Embryonic facial prominence (tissue), 1 donor: Measurements from ENCODE around the gene RABGGTA.

Experiments
- DNase-seq: peaks from one replicate; pipeline ENCODE4 v3.0.0-alpha.2; 2016; ENCODE audit errors: extremely low spot score

RABGGTA gene

GRCh38 chr14:24279301-24280186 lies 8.1 kb upstream of the RABGGTA start:
- no peak for DNase-seq

DNA sequence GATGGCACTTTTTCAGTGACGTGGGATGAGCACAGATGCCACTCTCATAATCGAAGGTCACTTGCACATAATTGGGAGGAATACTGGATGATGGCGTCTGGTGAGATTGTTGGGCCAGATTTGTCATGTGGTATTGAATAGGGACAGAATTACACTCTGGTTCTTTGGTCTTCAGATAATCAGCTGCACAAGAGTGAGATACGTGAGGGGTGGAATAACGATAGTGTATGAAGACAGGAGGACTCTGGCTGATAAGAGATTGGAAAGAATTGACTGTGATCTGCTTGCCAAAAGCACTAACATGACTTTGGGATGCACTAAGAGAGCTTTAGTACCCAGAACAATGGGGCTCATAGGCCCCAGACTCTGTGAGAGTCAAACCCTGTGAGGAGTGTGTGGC lies 7.0 kb upstream of the RABGGTA start:
- DNase-seq, result no peak

- DNase-seq, result no peak
Measured at GRCh38 chr14:24277606-24278321, 6.4 kb upstream of the RABGGTA start.

- DNase-seq, result no peak
Measured at GRCh38 chr14:24277071-24277470, 5.7 kb upstream of the RABGGTA start.

DNA sequence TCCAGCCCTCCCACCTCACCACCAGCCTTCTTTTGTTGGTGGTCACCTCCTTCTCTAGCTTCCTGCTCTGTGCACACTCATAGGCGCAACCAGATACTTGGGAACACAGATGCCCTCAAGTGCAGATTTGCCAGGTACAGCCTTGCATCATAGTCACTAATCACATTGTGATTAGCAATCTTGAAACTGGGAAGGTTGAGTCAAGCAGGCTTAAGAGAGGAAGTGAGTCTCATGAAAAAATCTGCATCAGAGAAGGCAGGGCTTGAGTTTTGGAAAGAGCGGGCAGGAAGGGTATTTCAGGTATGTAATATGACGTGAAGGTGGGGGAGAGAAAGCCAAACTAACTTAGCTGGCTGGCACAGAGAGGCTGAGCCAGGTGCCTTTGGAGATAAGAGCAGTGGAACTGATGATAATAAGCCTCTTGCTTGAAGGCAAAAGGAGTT lies 2.7 kb upstream of the RABGGTA start:
- no peak for DNase-seq

DNA sequence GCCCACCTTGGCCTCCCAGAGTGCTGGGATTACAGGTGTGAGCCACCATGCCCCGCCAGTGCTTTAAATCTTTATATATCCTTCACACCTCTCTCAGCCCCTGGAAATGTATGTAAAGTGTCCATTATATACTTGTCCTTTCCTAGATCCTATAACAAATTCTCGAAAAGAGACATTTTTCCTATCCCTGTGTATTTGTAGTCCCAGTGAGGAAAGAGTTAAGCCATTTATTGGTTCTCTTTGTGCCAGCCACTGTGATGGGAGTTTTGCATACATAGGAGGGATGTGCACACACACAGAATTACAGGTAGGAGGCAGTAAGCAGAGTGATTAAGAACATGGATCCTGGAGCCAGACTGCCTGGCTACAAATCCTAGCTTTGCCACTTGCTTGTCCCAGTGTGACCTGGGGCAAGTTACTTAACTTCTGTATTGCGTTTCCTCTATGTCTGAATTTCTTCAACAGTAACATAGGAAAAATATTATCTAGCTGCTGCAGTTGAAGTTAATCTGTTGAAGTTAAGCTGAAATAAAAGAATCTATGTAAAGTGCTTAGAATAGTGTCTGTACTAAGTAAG lies 2.1 kb upstream of the RABGGTA start:
- DNase-seq, result no peak

DNA sequence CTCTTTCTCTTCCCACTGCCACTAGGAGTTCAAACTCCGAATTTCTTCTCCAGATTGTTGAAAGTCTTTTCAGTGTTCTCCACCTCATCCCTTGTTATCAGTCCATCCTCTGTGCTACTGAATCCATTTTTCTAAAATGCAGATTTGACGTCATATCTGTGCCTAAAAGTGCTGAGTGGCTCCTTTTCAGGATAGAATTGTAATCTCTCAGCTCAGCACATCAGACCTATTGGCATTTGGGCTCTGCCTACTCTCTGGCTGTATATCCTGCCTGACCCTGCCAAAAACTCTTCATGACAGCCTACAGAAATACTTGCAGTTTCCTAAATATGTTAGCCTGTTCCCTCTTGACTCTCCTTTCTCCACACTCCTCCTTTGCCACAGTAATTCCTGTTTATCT lies 1.1 kb upstream of the RABGGTA start:
- no peak for DNase-seq

- no peak for DNase-seq
Measured at GRCh38 chr14:24271834-24272263, 452 bp upstream of the RABGGTA start.

- DNase-seq, result no peak
Measured at GRCh38 chr14:24270537-24271133, 762 bp downstream of the RABGGTA start.

DNA sequence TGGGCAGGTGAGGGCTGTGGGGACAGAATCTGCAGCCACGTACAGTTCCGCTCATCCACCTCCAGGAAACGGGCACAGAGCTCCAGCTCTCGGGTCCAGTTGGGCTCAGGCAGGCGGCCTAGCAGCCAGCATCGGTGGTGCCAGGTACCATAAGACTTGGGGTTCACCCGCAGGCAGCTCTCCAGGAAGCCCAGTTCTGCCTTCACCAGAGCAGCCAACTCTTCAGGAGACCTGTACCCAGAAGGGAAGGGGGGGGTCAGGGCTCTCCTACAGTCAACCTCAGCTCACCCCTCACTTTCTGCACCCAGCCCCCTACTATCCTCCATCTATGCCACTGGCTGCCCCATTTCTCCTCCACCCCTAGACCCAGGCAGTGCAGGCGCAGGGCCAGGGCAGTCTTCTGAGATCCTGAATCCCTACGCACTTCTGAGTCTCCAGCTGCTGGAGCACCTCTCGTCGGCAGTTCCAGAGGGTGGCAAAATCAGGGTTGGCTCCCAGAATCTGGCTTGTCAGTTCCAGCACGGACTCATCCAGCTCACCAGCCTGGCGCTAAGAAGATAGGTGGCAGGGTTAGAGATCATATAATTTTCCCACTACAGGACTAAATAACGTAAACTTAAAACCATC lies 1.4 kb downstream of the RABGGTA start:
- DNase-seq, result no peak

GRCh38 chr14:24269368-24269767 lies 2.0 kb downstream of the RABGGTA start:
- DNase-seq, result no peak

- DNase-seq, result no peak
Measured at GRCh38 chr14:24268225-24268624, 3.2 kb downstream of the RABGGTA start.

GRCh38 chr14:24267516-24267915 lies 3.9 kb downstream of the RABGGTA start:
- no peak for DNase-seq

GRCh38 chr14:24266344-24267244 lies 4.8 kb downstream of the RABGGTA start:
- no peak for DNase-seq

- no peak for DNase-seq
Measured at GRCh38 chr14:24264298-24264697, 7.1 kb downstream of the RABGGTA start.

DNA sequence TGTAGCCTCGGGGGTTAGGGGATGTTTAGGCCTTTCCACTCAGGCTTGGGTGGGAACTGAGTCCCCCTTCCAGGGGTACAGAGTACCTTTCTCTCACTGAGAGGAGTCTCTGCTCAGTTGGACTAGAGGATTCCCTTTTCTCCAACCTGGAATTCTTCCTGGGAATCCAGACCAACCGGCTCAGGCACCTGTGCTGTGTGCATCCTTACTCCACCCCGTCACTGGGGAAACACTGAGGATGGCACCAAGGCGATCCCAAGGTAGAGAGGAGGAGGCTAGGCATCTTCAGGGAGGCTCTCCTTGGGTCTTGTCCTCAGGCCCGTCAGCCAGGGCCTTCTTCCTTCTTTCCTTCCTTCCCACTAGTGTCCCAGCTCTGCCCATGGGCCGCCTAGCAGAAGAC lies 7.5 kb downstream of the RABGGTA start:
- DNase-seq, result no peak

DNA sequence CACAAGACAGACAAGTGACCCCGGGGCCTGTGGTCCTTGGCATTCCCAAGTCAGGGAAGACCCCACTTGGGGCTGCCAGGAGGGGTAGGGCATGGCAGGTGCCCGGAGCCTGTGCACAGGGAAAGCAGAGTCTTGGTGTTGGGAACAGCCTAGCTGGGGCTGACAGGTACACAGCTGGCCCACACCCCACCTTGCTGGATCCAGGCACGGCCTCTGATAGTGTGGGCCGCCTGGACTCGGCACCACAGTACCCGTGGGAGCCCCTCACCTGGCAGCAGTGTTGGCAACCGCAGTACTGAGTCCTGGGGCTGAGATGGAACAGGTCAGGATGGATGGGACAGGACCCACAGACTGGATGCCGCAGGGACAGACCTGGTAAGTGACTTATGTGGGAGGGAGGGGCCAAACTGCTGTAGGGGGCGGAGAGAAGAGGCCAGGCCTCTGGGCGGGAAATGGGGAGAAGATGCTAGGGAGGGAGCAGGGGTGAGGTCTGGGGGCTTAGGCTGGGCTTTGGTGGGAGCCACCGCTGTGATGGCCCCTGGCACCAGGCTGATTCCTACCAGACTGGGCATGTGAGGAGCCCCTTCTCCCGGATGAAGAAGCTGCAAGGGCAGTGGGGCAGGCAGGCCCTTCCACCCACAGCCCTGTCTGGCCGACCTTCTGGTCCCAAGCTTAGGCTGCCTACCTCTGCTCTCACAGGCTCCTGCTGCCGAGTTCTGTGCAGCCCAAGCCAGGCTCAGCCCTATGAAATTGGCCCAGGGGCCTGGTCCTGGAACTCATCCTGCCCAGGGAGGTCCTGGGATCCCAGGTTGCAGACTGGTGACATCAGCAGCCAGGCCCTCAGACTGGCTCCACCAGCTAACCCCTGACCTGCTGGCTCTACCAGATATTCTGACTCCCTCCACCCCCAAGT lies 8.3 kb downstream of the RABGGTA start, which contains the start of gene TGM1:
Gene TGM1, minus strand, starts transcription at position 357 of the 913 bp plus-strand sequence. CDS start 825 bp downstream, outside the sequence.
- no peak for DNase-seq

GRCh38 chr14:24261969-24262327 lies 9.4 kb downstream of the RABGGTA start:
- DNase-seq, result no peak

GRCh38 chr14:24261256-24261968 lies 10.0 kb downstream of the RABGGTA start:
- no peak for DNase-seq
